Stimulated activated CD4-positive, alpha-beta T cell treated with anti-CD3 and anti-CD28 coated beads, TNF-alpha, amount 100 ng/mL, for 24 hours (primary cell): ENCODE measurements around the gene KRT36.

Experiments
- DNase-seq, 3 experiments: peaks; one replicate each; pipeline ENCODE4 v3.0.0-alpha.2; 2020; ENCODE audit warnings: low read depth in 3 of 3

Gene KRT36

GRCh38 chr17:41489531-41489930 is at the start of gene KRT36:
Gene KRT36, minus strand, starts transcription at chr17:41489910. Its CDS starts 46 bp downstream, at chr17:41489864.
- DNase-seq, result no peak

GRCh38 chr17:41539071-41539492 is 49.4 kb upstream of the KRT36 start:
- DNase-seq, result no peak

GRCh38 chr17:41538565-41538991 is 48.9 kb upstream of the KRT36 start:
- no peak for DNase-seq

DNA sequence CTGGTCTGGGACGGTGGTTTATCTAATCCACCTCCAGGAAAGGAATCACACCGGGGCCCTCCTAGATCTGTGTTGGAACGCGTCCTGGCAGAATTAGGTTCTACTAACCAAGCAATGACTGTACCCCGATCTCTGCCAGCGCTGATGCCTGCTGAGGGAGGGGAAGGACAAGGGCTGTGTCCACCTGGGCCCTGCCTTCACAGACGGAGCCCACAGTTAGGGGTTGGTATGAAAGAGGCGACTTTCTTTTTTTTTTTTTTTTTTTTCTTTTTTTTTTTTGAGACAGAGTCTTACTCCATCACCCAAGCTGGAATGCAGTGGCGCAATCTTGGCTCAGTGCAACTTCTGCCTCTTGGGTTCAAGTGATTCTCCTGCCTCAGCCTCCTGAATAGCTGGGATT is 48.3 kb upstream of the KRT36 start:
- DNase-seq, result no peak

- no peak for DNase-seq
Observed at GRCh38 chr17:41537614-41537954, 47.9 kb upstream of the KRT36 start.

DNA sequence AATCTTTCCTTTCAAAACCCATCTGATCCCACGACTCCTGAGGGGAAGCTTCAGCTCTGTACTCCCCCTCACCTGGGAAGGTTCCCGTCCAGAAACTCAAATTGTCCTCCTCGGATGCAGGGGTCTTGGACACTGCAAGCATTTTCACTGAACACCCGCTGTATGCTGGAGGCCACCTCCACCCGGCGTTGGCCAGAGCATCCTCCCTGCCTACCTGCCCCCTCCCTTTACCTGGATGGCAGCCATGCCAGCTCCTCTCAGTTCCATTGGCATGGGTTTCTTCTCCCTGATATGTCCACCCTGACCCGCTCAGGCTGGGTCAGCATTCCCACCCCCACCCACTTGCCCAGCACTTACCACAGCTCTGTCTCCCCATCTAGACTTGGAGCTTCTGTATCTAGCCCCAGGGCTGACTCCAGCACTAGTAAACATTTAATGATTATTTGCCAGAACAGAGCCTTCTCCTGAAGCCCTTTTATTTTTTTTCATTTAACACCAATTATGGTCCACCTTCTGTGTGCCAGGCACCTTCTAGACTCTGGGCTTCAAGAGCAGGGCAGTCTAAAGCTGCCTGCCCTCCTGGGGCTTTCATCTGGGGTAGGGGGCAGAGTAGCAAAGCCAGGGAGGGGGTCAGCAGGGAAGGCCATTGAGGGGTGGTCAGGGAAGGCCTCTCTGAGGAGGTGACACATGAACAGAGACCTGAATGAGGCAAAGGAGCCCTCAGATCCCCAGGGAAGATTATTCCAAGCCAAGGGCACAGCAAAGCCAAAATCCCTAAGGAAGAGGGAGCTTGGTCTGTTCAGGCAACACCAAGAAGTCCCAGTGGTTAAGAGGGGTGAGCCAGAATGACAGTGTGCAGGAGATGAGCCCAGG is 47.3 kb upstream of the KRT36 start:
- DNase-seq, result no peak

DNA sequence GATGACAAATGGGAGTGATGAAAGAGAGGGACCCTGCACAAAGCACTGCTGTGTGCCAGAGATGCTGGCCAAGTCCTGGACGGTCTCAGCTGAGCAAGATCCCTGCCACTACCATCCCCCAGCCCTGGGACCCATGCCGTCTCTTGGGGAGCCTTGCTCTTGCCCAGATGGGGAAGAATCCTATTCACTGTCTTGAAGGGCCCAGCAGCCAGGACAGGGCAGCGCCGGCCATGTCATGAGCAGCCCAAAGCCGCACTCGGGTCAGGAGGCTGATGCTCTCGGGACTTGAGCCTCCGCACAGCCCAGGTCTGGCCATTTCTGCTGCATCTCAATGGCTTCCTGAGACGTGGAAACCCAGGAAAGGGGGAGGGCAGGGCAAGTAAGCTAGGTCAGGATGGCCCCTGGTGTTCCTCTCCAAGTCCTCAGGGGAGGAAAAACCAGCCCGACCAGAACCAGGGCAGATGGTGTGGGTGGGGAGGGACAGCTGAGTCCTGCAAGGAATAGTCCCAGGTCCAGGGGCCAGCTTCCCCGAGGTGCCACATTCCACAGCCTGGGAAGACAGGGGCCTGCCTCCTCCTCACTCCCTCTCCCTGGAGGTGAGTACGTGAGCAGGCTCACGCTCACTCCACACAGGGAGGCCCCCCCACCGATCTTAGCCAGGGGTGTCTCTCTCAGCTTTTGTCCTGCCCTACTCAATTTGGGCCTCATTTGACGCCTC is 46.2 kb upstream of the KRT36 start:
- no peak for DNase-seq

DNA sequence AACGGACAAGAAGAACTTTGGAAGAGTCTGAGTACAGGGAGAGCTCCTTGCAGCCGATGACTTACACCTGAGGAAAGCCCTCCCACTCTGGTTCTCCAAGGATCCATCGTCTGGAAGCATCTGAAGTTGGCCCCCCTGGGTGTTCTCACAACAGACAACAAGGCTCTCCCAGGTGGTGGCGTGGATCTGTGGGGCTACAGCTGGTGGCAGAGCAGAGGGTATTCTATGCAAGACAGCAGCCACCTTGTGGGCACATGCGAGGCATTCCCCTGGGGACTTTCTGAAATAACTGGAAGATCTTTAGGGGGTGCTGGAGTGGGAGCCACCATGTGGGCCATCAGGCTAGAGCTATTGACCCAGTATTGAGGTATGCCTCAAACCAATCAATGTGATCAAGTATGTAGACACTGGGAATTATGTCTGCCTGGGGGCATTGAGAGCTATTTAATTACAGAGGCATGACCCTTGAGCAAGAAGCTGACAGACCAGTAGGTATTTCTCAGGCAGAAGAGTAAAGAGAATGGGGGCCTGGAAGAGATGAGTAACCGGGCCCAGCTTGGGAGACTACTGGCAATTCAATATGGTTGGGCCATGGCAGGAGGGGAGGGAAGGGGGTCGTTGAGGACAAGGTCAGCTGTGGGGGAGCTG is 45.3 kb upstream of the KRT36 start:
- DNase-seq, result no peak

GRCh38 chr17:41533613-41534012 is 43.9 kb upstream of the KRT36 start:
- DNase-seq, result no peak

GRCh38 chr17:41532947-41533570 is 43.3 kb upstream of the KRT36 start:
- DNase-seq, result no peak

DNA sequence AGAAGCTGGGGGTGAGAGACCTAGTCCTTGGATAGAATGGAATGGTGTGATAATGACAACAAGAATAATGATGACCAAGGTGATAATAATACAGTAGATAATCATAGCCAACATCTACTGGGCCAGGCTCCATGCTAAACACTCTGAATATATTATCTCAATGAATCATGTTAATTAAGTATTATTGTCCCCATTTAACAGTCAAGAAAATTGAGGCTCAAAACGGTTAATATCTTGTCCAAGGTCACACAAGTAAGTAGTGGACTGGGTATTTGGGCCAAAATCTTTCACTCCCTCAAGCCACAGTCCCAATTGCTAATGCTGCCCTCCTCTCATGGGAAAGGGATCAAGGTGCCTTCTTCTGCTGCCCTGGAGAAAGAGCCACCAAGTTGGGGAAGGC is 42.3 kb upstream of the KRT36 start:
- DNase-seq, result no peak

- no peak for DNase-seq
Observed at GRCh38 chr17:41530062-41531048, 40.6 kb upstream of the KRT36 start.

DNA sequence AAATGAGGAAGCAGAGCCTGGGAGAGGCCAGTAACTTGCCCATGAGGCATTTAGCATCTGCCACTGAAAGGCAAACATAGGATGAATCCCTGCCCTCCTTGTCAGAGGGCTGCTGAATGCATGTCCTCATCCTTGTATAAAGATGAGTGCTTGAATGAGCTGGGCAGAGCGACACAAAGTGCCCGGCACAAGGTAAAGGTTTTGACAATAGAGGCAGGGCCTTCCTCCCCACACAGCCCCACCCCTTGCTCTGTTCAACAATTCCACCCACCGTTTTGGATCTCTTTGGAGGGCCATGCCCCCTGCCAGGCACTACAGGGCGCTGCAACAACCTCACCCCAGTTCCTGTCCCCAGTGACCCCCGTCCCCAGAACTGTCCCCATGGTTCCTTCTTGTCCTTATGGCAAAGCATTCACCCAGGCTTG is 39.8 kb upstream of the KRT36 start:
- DNase-seq, result no peak

DNA sequence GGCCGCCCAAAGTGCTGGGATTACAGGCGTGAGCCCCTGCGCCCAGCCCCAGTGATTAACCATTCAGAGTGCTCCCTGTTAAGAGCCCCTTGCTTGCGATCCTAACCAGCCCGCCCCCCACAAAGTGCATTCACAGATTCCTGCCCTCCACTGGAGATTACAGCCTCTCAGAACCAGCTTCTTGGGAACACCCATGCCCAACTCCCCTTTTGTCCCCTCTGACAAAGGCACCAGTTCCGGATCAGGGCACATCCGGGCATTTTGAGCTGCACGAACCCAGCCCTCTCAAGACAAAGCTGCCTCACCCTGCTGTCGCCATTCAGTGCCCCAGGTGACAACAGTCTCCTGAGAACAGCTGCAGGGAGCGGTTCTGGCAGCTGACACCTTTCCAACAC is 39.2 kb upstream of the KRT36 start:
- no peak for DNase-seq

DNA sequence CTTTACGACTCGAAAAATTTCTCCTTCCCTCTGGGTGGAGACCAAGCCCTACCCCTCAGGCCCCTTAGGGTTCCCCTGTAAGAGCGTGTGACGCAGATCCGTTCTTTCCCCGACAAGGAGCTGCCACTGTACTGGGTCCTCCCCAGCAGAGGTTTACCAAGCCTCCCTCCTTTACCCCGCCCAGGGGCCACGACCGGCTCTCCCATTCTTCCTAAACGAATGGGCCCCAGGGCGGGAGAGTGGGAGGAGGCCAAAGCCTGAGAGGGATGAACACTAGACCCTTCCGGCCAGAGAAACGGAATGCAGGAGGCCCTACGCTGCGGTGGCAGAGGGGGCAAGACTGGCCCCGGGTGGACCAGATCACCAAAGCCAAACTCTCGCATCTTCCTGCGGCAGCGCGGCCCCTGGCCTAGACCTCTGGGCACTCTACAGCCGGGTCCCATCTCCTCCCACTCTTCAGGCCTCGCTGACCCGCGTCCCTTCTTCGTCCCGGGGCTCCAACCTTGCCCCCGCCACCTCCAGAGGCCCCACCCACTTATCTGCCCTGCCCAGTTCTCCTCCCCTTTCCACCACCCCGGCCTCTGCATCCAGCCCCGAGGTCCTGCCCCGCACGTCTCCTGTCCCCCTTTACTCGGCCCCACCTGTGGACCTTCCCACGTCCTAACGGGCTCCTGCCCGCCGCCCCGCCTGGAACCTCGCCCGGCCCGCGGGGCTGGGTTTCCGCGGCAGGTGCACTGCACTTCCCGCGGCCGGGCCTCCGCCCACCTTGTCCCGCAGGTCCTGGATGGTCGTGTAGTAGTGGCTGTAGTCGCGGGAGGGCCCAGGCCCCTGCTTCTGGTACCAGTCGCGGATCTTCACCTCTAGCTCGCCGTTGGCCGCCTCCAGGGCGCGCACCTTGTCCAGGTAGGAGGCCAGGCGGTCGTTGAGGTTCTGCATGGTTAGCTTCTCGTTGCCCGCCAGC is 37.6 kb upstream of the KRT36 start:
- DNase-seq, result no peak

- DNase-seq, result no peak
Observed at GRCh38 chr17:41524261-41524660, 34.6 kb upstream of the KRT36 start.

DNA sequence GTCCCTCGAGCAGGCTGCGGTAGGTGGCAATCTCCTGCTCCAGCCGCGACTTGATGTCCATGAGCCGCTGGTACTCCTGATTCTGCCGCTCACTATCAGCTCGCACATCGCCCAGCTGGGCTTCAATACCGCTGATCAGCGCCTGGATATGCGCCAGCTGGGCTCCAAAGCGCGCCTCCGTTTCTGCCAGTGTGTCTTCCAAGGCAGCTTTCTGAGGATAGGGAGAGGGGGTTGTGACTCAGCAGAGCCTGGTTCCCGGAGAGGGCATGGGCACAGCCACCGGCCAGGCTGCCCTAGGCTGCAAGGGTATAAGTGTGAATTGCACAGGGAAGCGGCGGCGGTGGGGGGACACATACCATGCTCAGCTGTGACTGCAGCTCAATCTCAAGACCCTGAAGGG is 34.1 kb upstream of the KRT36 start:
- DNase-seq, result no peak

GRCh38 chr17:41523225-41523593 is 33.5 kb upstream of the KRT36 start:
- no peak for DNase-seq

DNA sequence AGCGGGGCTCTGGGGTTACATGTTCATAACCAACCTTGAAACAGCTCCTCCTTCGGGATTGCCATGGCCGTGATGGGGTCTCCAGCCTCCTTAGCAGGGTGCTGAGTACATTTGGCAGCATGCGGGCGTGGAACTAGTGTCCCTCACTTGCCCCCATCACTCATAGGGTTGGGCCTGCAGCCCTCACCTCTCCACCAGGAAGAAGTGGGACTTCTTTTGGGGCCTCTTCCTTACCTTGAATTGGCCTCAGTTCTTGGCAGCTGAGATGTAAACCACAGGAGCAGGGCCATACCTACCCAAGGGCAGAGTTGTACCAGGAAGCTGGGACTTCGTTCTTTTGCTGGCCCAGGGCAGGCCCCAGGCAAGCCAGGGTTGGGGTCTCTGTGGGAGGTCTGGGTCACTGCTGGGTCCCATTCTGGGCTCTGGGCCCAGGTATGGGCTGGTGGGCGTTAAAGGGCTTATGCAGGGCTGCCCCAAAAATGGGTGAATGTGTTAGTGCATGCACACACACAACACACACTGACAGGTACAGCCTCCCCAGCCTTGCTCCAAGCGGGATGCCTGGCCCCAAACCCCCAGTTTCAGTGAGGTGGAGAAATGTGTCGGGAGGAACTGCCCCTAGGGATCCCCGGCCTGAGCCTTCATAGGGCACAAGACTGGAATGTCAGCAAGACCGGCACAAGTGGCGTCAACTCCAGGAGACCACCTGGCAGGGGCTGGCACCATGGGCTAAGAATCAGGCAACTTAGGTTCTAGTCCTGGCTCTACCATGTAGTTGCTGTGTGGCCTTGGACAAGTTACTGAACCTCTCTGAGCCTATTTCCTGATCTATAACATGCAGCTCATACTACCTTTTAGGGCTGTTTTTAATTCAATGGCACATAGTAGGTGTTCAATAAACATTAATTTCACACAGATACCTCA is 32.9 kb upstream of the KRT36 start:
- DNase-seq, result no peak
